Subcutaneous abdominal adipose tissue (tissue), 5 donors: Measurements from ENCODE around the gene TYRO3.
"Not testable (repeated sequence)": the region's sequence is repeated elsewhere in the genome, so short reads cannot be mapped to it uniquely, and the experiment has no call there.

Source experiments
- H3K27ac ChIP-seq: one replicate; pipeline ENCODE4 v1.7.0; 2013; ENCODE audit warnings: low read depth, mild to moderate bottlenecking, inconsistent platforms, low read length, moderate library complexity
- H3K27me3 ChIP-seq, 5 donors: one replicate each; pipeline ENCODE4 v1.7.0; 2013; ENCODE audit warnings: low read length in 5 of 5, inconsistent platforms in 1 of 5; ENCODE audit not compliant: control insufficient read depth in 5 of 5, insufficient read depth in 4 of 5
- H3K36me3 ChIP-seq, 5 donors: one replicate each; pipeline ENCODE4 v1.7.0; 2013; ENCODE audit warnings: low read length in 5 of 5; ENCODE audit not compliant: control insufficient read depth in 5 of 5, insufficient read depth in 5 of 5
- H3K4me1 ChIP-seq, 5 donors: one replicate each; pipeline ENCODE4 v1.7.0; 2013; ENCODE audit warnings: low read length in 5 of 5, mild to moderate bottlenecking in 3 of 5, moderate library complexity in 1 of 5; ENCODE audit not compliant: control insufficient read depth in 5 of 5, insufficient read depth in 5 of 5
- H3K4me3 ChIP-seq, 5 donors: one replicate each; pipeline ENCODE4 v1.7.0; 2013; ENCODE audit warnings: low read length in 5 of 5, low read depth in 1 of 5
- H3K9ac ChIP-seq, 5 donors: one replicate each; pipeline ENCODE4 v1.7.0; 2013; ENCODE audit warnings: low read length in 5 of 5, mild to moderate bottlenecking in 4 of 5, moderate library complexity in 3 of 5
- H3K9me3 ChIP-seq, 5 donors: one replicate each; pipeline ENCODE4 v1.7.0; 2013; ENCODE audit warnings: low read length in 5 of 5; ENCODE audit not compliant: control insufficient read depth in 5 of 5
- donor health status: healthy.
- donor health status: healthy.
- donor health status: healthy.
- donor health status: healthy.
- donor health status: healthy.

The TYRO3 gene

DNA sequence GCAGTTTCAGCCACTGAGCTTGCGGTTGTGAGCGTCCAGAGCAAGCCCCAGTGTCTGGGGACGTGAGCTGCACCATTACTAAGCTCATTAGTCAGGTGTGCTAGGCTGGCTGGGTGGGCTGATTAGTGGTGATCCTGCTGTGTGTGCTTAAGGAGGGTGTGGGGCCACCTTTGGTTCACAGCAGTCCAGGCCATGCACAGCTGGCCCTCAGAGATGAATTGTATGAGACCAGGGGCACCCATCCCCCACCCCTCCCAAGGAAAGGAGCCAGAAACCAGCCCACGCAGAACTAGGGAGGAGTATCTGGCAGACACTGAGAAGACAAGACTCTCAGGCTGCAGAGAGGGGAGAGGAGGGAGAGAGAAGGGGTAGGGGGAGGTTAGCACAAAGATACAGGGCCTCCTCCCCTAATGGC is 3.8 kb downstream of the TYRO3 start:
- Histone ChIP-seq H3K27ac (no peak overlapping the region), H3K4me1 (peaks cover 6 to 62% (median 47%) of the 10 kb centered on the region in 5 donors), H3K9me3 (no peaks in the 10 kb centered on the region), H3K27me3 (no peaks in the 10 kb centered on the region), H3K36me3 (peaks cover 0 to 37% (median 21%) of the 10 kb centered on the region in 5 donors), H3K9ac (no peak overlapping the region), H3K4me3 (no peak overlapping the region)

DNA sequence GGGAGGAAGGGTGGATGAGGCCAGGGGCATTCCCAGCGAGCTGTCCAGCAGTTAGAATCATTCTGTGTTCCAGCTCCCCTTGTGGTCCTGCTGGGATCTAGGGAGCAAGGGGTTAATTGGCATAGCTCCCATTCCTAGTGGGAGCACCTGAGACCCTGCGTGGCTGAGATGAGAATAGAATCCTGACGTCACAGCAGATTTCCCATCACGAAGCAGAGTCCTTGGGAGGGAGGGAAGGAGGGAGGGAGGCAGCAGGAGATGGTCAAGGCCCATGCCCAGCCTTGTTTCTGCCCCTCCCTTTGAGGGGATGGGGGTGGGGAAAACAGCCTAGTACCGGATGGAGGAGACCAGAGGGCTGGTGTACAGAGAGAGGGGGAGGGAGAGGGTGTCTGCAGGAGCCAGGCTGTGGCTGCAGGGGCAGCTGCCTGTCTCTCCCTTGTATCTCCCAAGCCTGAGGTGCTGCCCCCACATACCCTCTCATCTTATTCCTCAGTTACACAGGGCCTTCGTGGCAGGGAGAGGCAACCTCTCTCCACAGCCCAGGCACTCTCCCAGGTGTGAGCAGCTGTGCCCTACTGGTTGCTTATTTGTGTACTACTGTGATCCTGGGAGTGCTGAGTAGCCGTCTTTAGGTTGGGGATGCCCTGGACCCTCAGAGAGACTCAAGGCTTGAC is 5.4 kb downstream of the TYRO3 start:
- no peak overlapping the region for H3K9ac ChIP-seq
- H3K4me3 ChIP-seq = no peak overlapping the region
- H3K4me1 ChIP-seq = peaks cover 2 to 70% (median 53%) of the 10 kb centered on the region in 5 donors
- H3K27ac ChIP-seq = no peak overlapping the region
- H3K36me3 ChIP-seq = peaks cover 0 to 43% (median 21%) of the 10 kb centered on the region in 5 donors
- no peaks in the 10 kb centered on the region for H3K9me3 ChIP-seq
- no peaks in the 10 kb centered on the region for H3K27me3 ChIP-seq

DNA sequence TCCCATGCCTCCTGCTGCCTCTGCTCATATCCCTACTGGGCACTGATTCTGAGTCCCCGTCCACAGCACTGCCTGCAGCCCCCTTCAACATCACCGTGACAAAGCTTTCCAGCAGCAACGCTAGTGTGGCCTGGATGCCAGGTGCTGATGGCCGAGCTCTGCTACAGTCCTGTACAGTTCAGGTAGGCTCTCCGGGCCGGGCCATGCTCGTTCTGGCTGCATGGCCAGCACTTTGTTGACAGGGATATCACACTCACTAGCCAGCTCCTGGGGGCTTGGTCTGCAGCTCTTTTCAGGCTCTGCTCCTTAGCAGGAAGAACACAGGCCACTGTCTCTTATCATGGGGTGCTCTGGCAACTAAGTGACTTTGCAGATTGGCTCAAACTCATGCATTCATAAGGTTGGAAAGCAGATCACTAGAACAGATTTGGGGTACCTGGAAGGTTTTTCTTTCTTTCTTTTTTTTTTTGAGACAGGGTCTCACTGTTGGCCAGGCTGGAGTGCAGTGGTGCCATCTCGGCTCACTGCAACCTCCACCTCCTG is 6.0 kb downstream of the TYRO3 start:
- no peak overlapping the region for H3K4me3 ChIP-seq
- H3K27me3 ChIP-seq = no peaks in the 10 kb centered on the region
- H3K27ac ChIP-seq = no peak overlapping the region
- peaks cover 1 to 70% (median 51%) of the 10 kb centered on the region in 5 donors for H3K4me1 ChIP-seq
- no peak overlapping the region for H3K9ac ChIP-seq
- no peaks in the 10 kb centered on the region for H3K9me3 ChIP-seq
- H3K36me3 ChIP-seq = peaks cover 0 to 46% (median 27%) of the 10 kb centered on the region in 5 donors

DNA sequence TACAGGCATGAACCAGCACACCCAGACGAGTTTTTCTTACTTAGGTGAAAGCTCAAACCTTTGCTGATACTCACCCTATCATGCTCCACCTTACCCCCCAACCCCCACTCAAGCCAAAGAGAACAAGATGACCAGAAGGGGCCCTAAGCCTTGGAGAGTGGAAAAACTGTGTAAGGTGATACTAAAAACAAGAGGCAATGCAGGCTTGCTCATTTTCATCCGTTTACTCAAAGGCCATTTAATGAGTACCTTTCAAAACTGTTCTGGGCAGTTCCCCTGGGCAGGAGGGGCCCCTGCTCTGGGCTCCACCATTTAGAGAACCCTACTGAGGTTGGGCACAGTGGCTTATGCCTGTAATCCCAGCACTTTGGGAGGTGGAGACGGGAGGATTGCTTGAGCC is 6.7 kb downstream of the TYRO3 start:
- no peaks in the 10 kb centered on the region for H3K27me3 ChIP-seq
- peaks cover 0 to 53% (median 28%) of the 10 kb centered on the region in 5 donors for H3K36me3 ChIP-seq
- no peaks in the 10 kb centered on the region for H3K9me3 ChIP-seq
- H3K27ac ChIP-seq = no peak overlapping the region
- H3K4me3 ChIP-seq = no peak overlapping the region
- H3K4me1 ChIP-seq = peaks cover 2 to 70% (median 51%) of the 10 kb centered on the region in 5 donors
- H3K9ac ChIP-seq = no peak overlapping the region

DNA sequence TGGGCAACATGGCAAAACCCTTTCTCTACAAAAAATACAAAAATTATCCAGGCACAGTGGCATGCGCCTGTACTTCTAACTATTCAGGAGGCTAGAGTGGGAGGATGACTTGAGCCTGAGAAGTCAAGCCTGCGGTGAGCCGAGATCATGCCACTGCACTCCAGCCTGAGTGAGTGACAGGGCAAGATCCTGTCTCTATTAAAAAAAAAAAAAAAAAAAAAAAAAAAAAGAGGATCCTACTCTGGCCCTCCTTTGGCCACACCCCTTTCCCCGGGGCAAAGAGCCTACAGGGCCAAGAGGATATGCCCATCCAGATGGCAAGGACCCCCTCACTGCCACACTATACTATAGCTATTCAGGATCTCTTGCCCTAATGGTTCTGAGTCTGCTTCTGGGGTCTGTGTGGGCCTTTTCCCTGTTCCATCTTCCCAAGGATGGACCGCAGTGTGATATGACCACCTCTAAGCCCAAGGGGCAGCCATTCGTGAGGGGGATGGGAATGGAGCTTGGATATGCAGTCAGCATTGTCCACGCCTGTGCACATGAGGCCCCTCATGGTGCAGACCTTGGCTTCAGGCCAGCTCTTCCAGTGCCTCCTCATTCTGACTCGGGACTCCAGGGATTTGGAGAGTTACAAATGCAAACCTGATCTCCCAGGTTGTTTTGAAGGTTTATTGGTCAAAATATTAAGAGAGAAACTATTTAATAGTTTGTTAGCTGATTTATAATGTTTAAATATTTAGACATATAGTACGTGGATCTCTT is 7.3 kb downstream of the TYRO3 start:
- Histone ChIP-seq H3K9ac (no peak overlapping the region), H3K9me3 (no peaks in the 10 kb centered on the region), H3K4me3 (no peak overlapping the region), H3K27ac (peak overlapping the region; percentile 73), H3K4me1 (peaks cover 6 to 70% (median 52%) of the 10 kb centered on the region in 5 donors), H3K36me3 (peaks cover 0 to 55% (median 33%) of the 10 kb centered on the region in 5 donors), H3K27me3 (no peaks in the 10 kb centered on the region)

DNA sequence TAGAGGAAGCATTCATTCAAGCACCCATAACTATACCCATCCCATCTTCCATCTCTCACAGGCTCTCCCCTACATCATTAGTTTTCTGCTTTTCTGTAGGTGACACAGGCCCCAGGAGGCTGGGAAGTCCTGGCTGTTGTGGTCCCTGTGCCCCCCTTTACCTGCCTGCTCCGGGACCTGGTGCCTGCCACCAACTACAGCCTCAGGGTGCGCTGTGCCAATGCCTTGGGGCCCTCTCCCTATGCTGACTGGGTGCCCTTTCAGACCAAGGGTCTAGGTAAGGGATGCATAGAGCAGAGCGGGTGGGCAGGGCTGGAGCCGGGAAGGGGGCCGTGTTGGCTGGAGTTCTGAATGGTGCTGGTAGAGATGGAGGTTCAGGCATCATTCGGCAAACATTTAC is 8.2 kb downstream of the TYRO3 start:
- H3K27ac ChIP-seq = peak overlapping the region; percentile 73
- H3K4me1 ChIP-seq = peaks cover 6 to 69% (median 51%) of the 10 kb centered on the region in 5 donors
- no peak overlapping the region for H3K9ac ChIP-seq
- peaks cover 0 to 58% (median 42%) of the 10 kb centered on the region in 5 donors for H3K36me3 ChIP-seq
- H3K9me3 ChIP-seq = no peaks in the 10 kb centered on the region
- no peak overlapping the region for H3K4me3 ChIP-seq
- no peaks in the 10 kb centered on the region for H3K27me3 ChIP-seq

DNA sequence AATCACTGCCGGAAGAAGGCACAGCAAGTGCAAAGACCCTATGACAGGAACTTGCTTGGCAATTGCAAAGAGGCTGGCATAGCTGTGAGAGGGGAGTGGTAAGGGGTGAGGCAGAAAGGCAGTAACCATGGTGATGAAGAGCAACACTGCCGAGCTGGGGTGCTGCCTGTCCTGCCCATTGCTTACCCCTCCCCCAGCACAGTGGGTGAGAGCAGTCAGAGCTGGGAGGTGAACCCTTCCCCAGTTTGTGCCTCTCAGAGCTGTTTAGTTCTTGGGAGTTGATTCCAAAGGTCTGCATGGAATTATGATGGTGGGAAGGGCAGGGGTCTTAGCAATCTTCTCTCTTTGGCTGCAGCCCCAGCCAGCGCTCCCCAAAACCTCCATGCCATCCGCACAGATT is 8.8 kb downstream of the TYRO3 start:
- Histone ChIP-seq H3K36me3 (peaks cover 0 to 62% (median 45%) of the 10 kb centered on the region in 5 donors), H3K27ac (peak overlapping the region; percentile 73), H3K27me3 (no peaks in the 10 kb centered on the region), H3K4me3 (peak overlapping the region in 2 of 5 donors; percentile 16 to 54), H3K9ac (peak overlapping the region in 1 of 5 donors; percentile 55), H3K4me1 (peaks cover 6 to 67% (median 47%) of the 10 kb centered on the region in 5 donors), H3K9me3 (no peaks in the 10 kb centered on the region)

DNA sequence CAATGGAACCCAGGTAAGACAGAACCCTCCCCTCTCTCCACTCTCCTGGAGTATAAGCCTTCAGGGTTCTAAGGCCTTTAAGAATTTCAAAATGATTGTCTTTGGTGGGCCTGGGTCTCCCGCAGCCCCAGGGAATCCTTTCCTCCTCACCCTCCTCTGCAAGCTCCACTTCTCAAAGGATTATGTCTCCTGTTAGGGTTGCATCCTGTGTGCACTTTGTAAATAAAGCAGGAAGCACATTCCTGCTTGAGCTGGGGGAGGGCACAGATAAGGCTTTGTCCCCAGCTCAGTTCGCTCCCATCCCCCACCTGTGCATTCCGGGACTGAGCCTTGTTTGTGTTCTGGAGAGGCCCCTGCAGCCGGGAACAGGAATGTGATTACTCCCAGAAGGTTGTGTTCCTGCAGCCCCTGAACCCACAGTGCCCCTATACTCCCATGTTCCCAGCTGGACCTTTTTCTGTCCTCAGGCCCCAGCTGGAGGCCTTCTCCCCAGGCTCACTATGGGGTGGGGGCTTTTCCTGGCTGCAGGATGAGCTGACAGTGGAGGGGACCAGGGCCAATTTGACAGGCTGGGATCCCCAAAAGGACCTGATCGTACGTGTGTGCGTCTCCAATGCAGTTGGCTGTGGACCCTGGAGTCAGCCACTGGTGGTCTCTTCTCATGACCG is 9.5 kb downstream of the TYRO3 start:
- H3K4me1 ChIP-seq = peaks cover 6 to 63% (median 44%) of the 10 kb centered on the region in 5 donors
- H3K9me3 ChIP-seq = no peaks in the 10 kb centered on the region
- H3K36me3 ChIP-seq = peaks cover 0 to 62% (median 45%) of the 10 kb centered on the region in 5 donors
- H3K27ac ChIP-seq = peak overlapping the region; percentile 73
- H3K4me3 ChIP-seq = peak overlapping the region in 4 of 5 donors; percentile 6 to 54 (median 21)
- peak overlapping the region in 2 of 5 donors; percentile 35 to 55 for H3K9ac ChIP-seq
- no peaks in the 10 kb centered on the region for H3K27me3 ChIP-seq

DNA sequence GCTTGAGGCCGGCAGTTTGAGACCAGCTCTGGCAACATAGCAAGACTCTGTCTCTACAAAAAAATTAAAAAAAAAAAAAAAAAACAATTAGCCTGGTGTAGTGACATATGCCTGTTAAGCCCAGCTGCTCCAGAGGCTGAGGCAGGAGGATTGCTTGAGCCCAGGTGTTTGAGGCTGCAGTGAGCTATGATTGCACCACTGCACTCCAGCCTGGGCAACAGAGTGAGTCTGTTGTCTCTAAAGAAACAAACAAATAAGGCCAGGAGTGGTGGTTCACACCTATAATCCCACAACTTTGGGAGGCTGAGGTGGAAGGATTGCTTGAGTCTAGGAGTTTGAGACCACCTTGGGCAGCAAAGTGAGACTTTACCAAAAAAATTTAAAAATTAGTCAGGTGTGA is 10.2 kb downstream of the TYRO3 start:
- H3K9ac ChIP-seq, H3K27me3 ChIP-seq, H3K4me3 ChIP-seq, H3K9me3 ChIP-seq: not testable (repeated sequence)
- Histone ChIP-seq H3K4me1 (peaks cover 6 to 63% (median 44%) of the 10 kb centered on the region in 5 donors), H3K36me3 (peaks cover 2 to 63% (median 44%) of the 10 kb centered on the region in 5 donors), H3K27ac (peak overlapping the region; percentile 52)
